SK-N-MC (cell line): ENCODE results near the gene SLC3A2.

Experiments used
- EZH2 ChIP-seq: fragments of 200-600 bp; sonication (generic); IDR thresholded peaks from one replicate; pipeline ENCODE4 v1.6.1; 2017; ENCODE audit warnings: antibody characterized with exemption
- POLR2AphosphoS5 ChIP-seq: IDR thresholded peaks from 2 replicates; pipeline ENCODE4 v1.6.1; 2012; ENCODE audit warnings: mild to moderate bottlenecking, low read depth, low read length, borderline replicate concordance

GRCh38 chr11:62858201-62858600 lies 22.5 kb upstream of the SLC3A2 start:
- TF ChIP-seq POLR2AphosphoS5 (no peak), EZH2 (no peak)
